Measurements from ENCODE around the gene PLAU.

PLAU gene

DNA sequence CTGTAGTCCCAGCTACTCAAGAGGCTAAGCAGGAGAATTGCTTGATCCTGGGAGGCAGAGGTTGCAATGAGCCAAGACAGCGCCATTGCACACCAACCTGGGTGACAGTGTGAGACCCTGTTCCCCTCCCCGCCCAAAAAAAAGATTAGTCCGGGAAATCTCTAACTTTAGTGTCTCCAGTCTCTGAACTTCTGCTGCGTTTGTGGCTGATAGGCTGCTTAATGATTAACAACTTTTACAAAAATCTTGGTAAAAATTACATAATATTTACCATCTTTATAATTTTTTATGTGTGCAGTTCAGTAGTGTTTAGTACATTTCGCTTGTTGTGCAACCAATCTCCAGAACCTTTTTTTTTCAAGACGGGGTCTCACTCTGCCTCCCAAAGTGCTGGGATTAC is 9.7 kb upstream of the PLAU start:
- DNase-seq (ENCODE audit: low spot score in 2 of 2) (no peak), ATAC-seq (no peak)
- Mint-ChIP-seq H3K27ac (no peak overlapping the region), H3K4me1 (peaks cover 6% of the 10 kb centered on the region), H3K4me3 (no peak overlapping the region), H3K9me3 (no peaks in the 10 kb centered on the region), H3K36me3 (no peaks in the 10 kb centered on the region)

DNA sequence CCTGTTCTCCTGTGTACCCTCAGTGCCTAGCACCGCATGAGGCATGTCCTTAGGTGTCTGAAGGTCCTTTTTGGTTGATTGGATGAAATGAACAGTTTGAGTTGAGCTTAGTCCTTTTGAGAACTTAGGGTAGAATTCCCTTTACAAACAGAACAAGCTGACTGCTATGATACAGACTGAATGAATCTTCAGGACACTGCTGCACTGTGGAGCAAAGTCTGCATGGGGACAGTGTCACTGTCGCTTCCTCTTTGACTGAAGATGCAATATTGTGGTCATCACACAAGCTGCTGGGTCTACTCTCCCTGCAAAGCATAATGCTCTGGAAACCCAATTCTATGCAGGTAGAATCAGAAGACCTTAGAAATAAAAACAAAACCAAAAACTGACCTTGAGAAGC is 8.6 kb upstream of the PLAU start:
- Mint-ChIP-seq H3K4me3 (no peak overlapping the region), H3K4me1 (peaks cover 6% of the 10 kb centered on the region), H3K9me3 (no peaks in the 10 kb centered on the region), H3K27ac (no peak overlapping the region), H3K36me3 (no peaks in the 10 kb centered on the region)
- DNase-seq (ENCODE audit: low spot score in 2 of 2): no peak
- no peak for ATAC-seq

DNA sequence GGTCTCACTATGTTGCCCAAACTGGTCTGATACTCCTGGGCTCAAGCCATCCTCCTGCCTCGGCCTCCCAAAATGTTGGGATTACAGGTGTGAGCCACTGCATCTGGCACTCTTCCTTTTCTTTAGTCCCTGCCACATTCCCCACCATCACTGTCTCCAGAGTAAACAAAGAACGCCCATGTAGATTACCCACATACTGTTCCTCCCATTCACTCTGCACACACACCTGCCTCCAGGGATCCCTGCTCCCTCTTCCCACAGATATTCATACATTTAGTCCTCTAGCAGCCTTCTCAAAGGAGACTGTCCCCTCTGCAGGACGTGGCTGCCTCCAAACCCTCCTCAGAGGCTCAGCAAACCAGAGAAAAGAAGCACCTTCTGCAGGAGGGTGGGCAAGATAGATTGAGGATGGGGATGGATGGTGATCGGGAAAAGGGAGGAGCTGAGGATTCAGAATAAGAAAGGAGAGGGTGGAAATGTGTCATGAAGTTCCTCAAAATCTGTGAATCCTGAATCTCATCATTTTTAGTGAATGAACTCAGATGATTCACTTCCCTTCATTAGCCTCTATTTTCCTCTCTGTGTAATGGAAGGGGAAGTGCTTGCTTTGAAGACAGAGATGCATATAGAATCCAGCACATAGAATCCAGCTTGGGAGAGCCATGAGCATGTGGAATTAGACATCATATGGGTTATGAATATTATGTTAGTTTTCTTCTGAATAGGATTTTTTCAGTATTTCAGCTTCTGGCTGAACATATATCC is 5.5 kb upstream of the PLAU start:
- Mint-ChIP-seq H3K27ac (peak overlapping the region; percentile 8), H3K36me3 (no peaks in the 10 kb centered on the region), H3K4me1 (peaks cover 32% of the 10 kb centered on the region), H3K9me3 (no peaks in the 10 kb centered on the region), H3K4me3 (no peak overlapping the region)
- no peak for ATAC-seq
- DNase-seq (ENCODE audit: low spot score in 2 of 2): no peak

DNA sequence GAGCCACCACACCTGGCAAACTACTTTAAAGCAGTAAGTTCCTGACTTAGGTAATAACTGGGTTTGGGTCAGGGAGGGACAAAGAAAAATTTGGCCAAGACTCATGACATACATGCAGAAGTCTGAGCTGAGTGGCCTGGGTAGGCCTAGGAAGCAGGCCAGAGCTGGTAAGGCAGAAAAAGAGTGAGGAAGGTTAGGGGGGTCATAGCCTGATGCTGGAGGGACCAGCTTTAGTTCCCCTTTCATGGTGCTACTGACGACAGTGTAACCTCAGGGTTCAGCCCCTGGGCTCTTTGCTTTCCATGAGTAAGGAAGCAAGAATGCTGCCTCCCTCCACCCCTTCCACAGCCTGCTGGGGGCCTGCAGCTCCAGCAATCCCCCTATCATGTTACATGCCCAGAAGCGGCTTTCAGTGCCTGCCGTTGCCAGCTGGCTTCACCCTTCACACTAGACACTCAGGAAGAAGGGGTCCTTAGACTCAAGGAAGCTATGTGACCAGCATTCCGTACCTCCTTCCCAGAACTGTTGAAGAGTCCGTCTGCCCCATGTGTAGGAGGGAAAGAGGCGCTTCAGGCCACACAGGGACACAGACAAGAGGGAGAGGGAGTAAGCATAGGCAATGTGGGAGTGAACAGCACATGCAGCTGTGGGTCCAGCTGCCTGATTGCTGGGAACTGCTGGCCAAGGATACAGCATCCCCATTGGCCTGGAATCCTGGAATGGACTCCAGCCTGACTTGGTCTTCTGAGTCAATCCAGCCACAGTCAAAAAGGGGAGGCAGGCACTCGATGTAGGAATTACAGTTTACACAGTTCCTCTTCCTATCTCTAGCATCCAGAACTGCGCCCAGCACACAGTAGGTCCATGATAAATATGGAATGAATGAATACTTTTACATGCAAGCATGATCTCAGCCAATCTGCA is 4.1 kb upstream of the PLAU start:
- no peak for DNase-seq (ENCODE audit: low spot score in 2 of 2)
- H3K36me3 Mint-ChIP-seq: peaks cover 6% of the 10 kb centered on the region
- no peak overlapping the region for H3K27ac Mint-ChIP-seq
- no peaks in the 10 kb centered on the region for H3K9me3 Mint-ChIP-seq
- peaks cover 44% of the 10 kb centered on the region for H3K4me1 Mint-ChIP-seq
- H3K4me3 Mint-ChIP-seq: no peak overlapping the region
- no peak for ATAC-seq

DNA sequence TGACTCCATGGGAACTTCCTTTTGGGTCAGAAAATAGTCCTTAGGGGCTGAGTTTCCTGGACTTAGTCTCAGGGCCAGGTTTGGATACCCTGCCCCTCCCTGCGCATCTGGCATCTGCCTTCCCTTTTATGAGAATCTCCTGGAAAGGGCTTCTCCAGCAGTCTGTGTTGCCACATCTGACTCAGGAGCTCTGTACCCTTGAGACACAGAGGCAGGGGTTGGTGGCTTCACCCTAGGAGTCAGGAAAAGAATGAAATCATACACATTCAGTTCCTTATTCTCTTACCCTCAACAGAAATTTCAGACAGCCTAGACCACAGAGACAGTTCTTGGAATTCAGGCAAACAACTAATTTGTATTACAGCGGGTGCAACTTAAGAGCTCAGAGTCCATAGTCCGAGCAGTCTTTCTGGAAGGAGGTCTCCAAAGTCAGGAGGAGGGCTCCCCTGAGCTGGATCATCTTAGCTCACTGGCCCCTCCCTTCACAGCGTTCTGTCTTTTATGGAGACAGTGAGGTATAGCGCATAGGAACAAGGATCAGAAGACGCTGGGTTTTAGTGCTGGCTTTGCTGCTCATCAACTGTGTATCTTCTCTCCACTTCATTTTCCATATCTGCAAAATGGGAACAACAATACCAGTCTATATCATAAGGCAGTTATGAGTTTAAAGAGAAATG is 3.0 kb upstream of the PLAU start:
- peaks cover 47% of the 10 kb centered on the region for H3K4me1 Mint-ChIP-seq

DNA sequence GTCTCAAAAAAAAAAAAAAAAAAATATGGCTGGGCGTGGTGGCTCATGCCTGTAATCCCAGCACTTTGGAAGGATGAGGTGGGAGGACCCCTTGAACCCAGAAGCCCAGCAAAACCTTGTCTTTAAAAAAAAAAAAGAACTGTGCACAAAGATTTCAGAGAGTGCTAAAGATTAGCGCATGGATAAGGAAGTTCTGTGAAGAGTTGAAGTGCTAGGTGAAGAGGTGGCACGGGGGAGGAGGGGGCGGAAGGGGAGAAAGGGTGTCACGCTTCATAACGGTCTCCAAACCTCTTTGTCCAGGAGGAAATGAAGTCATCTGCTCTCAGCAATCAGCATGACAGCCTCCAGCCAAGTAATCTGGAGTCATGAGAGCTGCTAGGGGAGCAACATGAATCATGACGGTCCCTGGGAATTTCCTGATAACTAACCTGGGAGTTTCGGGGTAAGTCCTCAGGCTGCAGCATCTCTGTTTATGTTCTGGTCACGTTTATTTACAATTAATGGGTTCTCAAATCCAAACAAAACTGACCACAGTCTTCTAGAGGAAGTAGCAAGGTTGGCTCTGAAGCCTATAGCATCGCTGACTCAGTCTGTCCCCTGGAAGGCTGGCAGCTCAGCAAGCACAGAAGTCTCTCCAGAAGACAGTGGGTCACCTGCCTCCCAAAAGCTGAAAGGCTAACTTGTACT is 1.9 kb upstream of the PLAU start:
- peak in 1 of 2 donors; percentile 65 for DNase-seq (ENCODE audit: low spot score in 2 of 2)
- Mint-ChIP-seq H3K27ac (no peak overlapping the region), H3K4me1 (peaks cover 47% of the 10 kb centered on the region), H3K36me3 (peaks cover 6% of the 10 kb centered on the region), H3K9me3 (no peaks in the 10 kb centered on the region), H3K4me3 (peak overlapping the region; percentile 89)
- ATAC-seq: peak; percentile 83

More for the DNA sequence above, 3.0 kb upstream of the PLAU start:
- Mint-ChIP-seq H3K27ac (no peak overlapping the region), H3K4me3 (peak overlapping the region; percentile 89), H3K9me3 (no peaks in the 10 kb centered on the region), H3K36me3 (peaks cover 6% of the 10 kb centered on the region)
- ATAC-seq (no peak), DNase-seq (ENCODE audit: low spot score in 2 of 2) (no peak)

DNA sequence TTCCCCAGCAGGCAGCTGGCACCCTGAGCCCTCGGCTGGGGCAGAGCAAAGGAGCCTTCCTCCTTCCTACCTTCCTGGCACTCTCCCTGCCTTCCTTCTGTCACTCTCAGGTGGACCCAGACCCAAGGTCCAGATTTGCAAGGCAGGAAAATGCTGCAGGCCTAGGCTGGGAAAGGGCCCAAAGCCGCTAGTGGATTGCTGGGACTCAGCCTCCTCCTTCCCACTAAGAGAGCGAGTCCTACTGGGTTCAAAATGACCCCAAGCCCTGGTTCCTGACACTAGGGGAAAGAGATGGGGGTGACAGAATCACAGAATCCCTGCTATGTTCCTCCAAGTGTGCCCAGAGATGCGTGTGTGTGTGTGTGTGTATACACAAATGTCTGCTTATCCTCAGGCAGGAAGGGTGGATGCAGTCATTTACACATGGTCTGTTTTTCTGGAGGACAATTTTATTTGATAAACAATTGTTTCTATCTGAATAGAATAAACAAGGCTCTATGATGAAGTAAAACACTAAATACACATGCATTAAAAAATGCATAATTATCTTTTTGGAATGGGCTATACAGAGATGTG is 1.3 kb upstream of the PLAU start:
- DNase-seq (ENCODE audit: low spot score in 2 of 2) (no peak), ATAC-seq (no peak)
- H3K4me3 Mint-ChIP-seq: peak overlapping the region; percentile 89
- H3K27ac Mint-ChIP-seq: no peak overlapping the region
- H3K4me1 Mint-ChIP-seq: peaks cover 47% of the 10 kb centered on the region
- no peaks in the 10 kb centered on the region for H3K9me3 Mint-ChIP-seq
- H3K36me3 Mint-ChIP-seq: peaks cover 6% of the 10 kb centered on the region

DNA sequence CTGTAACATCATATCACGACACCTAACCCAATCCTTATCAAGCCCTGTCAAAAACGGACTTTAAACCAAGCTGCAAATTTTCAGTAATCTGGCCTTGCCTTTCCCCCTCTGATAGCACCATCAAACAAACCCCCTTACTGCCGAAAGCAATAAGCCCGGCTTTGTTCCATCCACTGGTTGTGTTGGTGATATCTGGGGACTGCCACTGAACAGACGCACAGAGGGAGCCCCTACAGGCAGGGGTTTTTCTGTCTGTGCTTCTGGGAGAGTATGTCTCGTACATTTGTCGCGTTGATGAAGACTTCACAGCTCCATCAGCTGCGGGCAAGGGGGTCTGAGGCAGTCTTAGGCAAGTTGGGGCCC is 550 bp upstream of the PLAU start:
- Mint-ChIP-seq H3K4me3 (peak overlapping the region; percentile 89), H3K36me3 (peaks cover 7% of the 10 kb centered on the region), H3K4me1 (peaks cover 43% of the 10 kb centered on the region), H3K9me3 (no peaks in the 10 kb centered on the region), H3K27ac (peak overlapping the region; percentile 2)
- no peak for DNase-seq (ENCODE audit: low spot score in 2 of 2)
- ATAC-seq: no peak

DNA sequence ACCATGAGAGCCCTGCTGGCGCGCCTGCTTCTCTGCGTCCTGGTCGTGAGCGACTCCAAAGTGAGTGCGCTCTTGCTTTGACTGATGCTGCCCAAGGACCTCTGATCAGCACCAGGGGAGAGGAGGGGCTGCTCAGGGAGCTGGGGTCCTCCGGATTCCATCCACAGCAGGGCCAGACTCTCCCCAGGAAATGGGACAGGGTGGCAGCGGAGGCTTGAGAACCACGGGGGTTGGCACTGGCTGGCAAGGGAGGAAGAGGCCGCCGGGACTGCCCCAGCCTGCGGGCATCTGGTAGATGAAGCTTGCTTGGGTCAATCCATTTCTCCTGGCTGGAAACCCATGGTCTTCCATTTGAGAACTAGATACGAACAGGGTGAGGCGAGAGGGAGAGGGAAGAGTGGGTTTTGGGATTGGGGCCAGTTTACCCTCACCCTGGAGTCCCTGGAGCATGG is 647 bp downstream of the PLAU start:
- ATAC-seq (no peak), DNase-seq (ENCODE audit: low spot score in 2 of 2) (no peak)
- peak overlapping the region; percentile 89 for H3K4me3 Mint-ChIP-seq
- peaks cover 41% of the 10 kb centered on the region for H3K4me1 Mint-ChIP-seq
- no peaks in the 10 kb centered on the region for H3K9me3 Mint-ChIP-seq
- H3K36me3 Mint-ChIP-seq: peaks cover 12% of the 10 kb centered on the region
- H3K27ac Mint-ChIP-seq: peak overlapping the region; percentile 48

DNA sequence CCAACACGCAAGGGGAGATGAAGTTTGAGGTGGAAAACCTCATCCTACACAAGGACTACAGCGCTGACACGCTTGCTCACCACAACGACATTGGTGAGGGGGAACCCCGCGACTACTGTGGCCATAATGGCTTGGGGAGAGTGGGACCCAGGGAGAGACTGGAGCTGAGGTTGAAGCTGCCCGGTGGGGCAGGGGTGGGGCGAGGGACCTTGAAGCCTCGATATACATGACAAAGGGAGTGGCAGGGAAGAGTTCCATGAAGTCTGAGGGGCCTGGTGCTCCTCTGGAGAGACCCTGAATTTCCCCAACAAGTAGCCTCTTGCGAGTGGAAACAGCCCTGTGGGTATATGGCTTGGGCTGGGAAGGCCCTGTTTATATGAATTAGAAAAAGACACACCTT is 3.1 kb downstream of the PLAU start:
- H3K4me1 Mint-ChIP-seq: peaks cover 35% of the 10 kb centered on the region
- no peak overlapping the region for H3K4me3 Mint-ChIP-seq
- no peak for ATAC-seq
- H3K27ac Mint-ChIP-seq: no peak overlapping the region
- no peak for DNase-seq (ENCODE audit: low spot score in 2 of 2)
- H3K36me3 Mint-ChIP-seq: peaks cover 12% of the 10 kb centered on the region
- peaks cover 5% of the 10 kb centered on the region for H3K9me3 Mint-ChIP-seq

DNA sequence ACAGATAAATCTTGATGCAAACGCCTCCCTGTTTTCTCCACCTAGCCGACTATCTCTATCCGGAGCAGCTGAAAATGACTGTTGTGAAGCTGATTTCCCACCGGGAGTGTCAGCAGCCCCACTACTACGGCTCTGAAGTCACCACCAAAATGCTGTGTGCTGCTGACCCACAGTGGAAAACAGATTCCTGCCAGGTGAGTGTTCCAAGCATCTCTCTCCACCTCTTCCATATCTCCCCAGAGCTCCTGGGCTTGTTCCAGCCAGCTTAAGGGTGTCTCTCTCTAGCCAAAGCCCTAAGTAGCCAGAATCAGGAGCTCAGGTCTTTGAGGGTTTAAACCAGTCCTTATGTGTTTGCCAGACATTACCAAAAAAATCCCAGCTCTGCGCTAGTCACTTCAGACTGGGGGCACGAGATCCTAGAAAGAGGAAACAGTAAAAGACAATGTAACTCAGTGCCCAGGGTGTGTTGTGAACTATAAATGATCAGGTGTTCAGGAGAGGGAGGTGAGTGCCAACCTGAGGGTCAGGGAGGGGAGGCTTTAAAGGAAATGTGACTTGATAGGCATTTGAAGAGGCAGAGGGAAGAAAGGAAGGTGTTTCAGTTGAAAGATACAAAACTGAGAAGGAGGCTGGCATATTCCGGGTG is 4.4 kb downstream of the PLAU start:
- Mint-ChIP-seq H3K4me3 (no peak overlapping the region), H3K36me3 (peaks cover 12% of the 10 kb centered on the region), H3K9me3 (peaks cover 5% of the 10 kb centered on the region), H3K4me1 (peaks cover 28% of the 10 kb centered on the region), H3K27ac (no peak overlapping the region)
- ATAC-seq (no peak), DNase-seq (ENCODE audit: low spot score in 2 of 2) (no peak)

DNA sequence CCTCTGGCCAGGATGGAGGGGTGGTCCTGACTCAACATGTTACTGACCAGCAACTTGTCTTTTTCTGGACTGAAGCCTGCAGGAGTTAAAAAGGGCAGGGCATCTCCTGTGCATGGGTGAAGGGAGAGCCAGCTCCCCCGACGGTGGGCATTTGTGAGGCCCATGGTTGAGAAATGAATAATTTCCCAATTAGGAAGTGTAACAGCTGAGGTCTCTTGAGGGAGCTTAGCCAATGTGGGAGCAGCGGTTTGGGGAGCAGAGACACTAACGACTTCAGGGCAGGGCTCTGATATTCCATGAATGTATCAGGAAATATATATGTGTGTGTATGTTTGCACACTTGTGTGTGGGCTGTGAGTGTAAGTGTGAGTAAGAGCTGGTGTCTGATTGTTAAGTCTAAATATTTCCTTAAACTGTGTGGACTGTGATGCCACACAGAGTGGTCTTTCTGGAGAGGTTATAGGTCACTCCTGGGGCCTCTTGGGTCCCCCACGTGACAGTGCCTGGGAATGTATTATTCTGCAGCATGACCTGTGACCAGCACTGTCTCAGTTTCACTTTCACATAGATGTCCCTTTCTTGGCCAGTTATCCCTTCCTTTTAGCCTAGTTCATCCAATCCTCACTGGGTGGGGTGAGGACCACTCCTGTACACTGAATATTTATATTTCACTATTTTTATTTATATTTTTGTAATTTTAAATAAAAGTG is 6.0 kb downstream of the PLAU start:
- Mint-ChIP-seq H3K27ac (no peak overlapping the region), H3K4me1 (peaks cover 18% of the 10 kb centered on the region), H3K4me3 (no peak overlapping the region), H3K36me3 (peaks cover 6% of the 10 kb centered on the region), H3K9me3 (peaks cover 5% of the 10 kb centered on the region)
- DNase-seq (ENCODE audit: low spot score in 2 of 2) (no peak), ATAC-seq (no peak)

DNA sequence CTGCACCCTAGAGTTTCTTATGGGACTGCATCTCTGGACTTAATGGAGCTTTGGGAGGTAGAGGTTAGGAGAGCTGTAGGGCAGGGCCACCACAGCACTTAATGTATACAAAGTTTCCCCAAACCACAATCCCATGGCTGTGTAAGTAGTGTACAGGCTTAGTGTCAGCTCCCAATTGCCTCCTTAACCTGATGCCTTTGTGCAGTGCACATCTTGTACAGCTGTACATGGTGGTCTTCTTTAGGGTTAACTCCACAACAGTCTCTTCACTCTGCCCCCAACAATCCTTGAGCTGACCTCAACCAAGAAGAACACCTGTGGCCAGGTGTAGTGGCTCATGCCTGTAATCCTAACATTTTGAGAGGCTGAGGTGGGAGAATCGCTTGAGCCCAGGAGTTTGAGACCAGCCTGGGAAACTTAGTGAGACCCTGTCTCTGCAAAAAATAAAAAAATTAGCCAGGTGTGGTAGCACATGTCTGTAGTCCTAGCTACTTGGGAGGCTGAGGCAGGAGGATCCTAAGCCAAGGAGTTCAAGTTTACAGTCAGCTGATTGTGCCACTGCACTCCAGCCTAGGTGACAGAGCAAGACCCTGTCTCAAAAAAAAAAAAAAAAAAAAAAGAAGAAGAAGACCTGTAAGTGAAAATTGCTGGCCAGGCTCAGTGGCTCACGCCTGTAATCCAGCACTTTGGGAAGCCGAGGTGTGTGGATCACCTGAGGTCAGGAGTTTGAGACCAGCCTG is 6.8 kb downstream of the PLAU start:
- Mint-ChIP-seq H3K36me3 (peaks cover 6% of the 10 kb centered on the region), H3K27ac (no peak overlapping the region)
- no peak for ATAC-seq

More for the DNA sequence above, 6.8 kb downstream of the PLAU start:
- peaks cover 5% of the 10 kb centered on the region for H3K9me3 Mint-ChIP-seq
- peaks cover 25% of the 10 kb centered on the region for H3K4me1 Mint-ChIP-seq
- no peak overlapping the region for H3K4me3 Mint-ChIP-seq
- no peak for DNase-seq (ENCODE audit: low spot score in 2 of 2)
